Progenitor cell of endocrine pancreas (in vitro differentiated cells): ENCODE data around the gene KDM4B. TPM values are rescaled to one million over a fixed set of nuclear protein-coding genes. Genes with fewer than 3 reads are reported as not detected.
"Not testable (repeated sequence)": the region's sequence is repeated elsewhere in the genome, so short reads cannot be mapped to it uniquely, and the experiment has no call there.

Experiments
- DNase-seq: peaks from one replicate; pipeline ENCODE4 v3.0.0; 2021; ENCODE audit warnings: low spot score; ENCODE audit not compliant: unreplicated experiment
- H3K27ac Mint-ChIP-seq: 2 replicates; pipeline ENCODE4 v1.8.0; 2021; ENCODE audit warnings: mild to moderate bottlenecking, moderate library complexity, mixed read lengths
- H3K27me3 Mint-ChIP-seq: 2 replicates; pipeline ENCODE4 v1.8.0; 2021; ENCODE audit warnings: mixed read lengths
- H3K36me3 Mint-ChIP-seq: 2 replicates; pipeline ENCODE4 v1.8.0; 2022; ENCODE audit warnings: mixed read lengths; ENCODE audit not compliant: insufficient read depth
- H3K4me1 Mint-ChIP-seq: 2 replicates; pipeline ENCODE4 v1.8.0; 2021; ENCODE audit warnings: low read depth, mixed read lengths
- H3K4me3 Mint-ChIP-seq: 2 replicates; pipeline ENCODE4 v1.8.0; 2021; ENCODE audit warnings: low read depth, mild to moderate bottlenecking, moderate library complexity, mixed read lengths
- H3K9me3 Mint-ChIP-seq: 2 replicates; pipeline ENCODE4 v1.8.0; 2021; ENCODE audit warnings: low read depth, mixed read lengths
- total RNA-seq: library from RNA; stranded (reverse); gene quantifications from 2 replicates; pipeline ENCODE4 v1.2.1, GENCODE V29; 2021
- TF ChIP-seq, protein P1 (sequence below): fragments of 200-600 bp; sonication (generic); IDR thresholded peaks from one replicate; pipeline ENCODE4 v1.5.0; 2021; ENCODE audit warnings: antibody characterized with exemption, mild to moderate bottlenecking; ENCODE audit not compliant: unreplicated experiment

KDM4B gene
- total RNA-seq, 1 donor from 2014 or later: 59.6 TPM

DNA sequence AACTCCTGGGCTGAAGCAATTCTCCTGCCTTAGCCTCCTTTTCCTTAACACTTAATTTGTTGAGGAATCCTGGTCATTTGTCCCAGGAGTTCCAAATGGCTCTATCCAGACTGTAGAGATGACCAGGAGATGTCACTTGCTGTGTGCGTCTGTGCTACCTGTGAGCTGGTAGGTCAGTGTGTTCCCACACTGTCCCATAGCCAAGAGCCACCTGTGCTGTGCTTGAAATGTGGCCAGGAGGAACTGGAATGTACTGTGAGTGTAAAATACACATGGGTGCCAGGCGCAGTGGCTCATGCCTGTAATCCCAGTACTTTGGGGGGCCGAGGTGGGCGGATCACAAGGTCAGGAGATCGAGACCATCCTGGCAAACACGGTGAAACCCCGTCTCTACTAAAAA is 29.4 kb upstream of the KDM4B start:
- no peaks in the 10 kb centered on the region for H3K27me3 Mint-ChIP-seq
- H3K27ac Mint-ChIP-seq: no peak overlapping the region
- H3K9me3 Mint-ChIP-seq: no peaks in the 10 kb centered on the region
- TF ChIP-seq, protein P1, sequence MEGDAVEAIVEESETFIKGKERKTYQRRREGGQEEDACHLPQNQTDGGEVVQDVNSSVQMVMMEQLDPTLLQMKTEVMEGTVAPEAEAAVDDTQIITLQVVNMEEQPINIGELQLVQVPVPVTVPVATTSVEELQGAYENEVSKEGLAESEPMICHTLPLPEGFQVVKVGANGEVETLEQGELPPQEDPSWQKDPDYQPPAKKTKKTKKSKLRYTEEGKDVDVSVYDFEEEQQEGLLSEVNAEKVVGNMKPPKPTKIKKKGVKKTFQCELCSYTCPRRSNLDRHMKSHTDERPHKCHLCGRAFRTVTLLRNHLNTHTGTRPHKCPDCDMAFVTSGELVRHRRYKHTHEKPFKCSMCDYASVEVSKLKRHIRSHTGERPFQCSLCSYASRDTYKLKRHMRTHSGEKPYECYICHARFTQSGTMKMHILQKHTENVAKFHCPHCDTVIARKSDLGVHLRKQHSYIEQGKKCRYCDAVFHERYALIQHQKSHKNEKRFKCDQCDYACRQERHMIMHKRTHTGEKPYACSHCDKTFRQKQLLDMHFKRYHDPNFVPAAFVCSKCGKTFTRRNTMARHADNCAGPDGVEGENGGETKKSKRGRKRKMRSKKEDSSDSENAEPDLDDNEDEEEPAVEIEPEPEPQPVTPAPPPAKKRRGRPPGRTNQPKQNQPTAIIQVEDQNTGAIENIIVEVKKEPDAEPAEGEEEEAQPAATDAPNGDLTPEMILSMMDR: no peak
- no peaks in the 10 kb centered on the region for H3K4me1 Mint-ChIP-seq
- peaks cover 13% of the 10 kb centered on the region for H3K36me3 Mint-ChIP-seq
- no peak for DNase-seq
- H3K4me3 Mint-ChIP-seq: no peak overlapping the region

DNA sequence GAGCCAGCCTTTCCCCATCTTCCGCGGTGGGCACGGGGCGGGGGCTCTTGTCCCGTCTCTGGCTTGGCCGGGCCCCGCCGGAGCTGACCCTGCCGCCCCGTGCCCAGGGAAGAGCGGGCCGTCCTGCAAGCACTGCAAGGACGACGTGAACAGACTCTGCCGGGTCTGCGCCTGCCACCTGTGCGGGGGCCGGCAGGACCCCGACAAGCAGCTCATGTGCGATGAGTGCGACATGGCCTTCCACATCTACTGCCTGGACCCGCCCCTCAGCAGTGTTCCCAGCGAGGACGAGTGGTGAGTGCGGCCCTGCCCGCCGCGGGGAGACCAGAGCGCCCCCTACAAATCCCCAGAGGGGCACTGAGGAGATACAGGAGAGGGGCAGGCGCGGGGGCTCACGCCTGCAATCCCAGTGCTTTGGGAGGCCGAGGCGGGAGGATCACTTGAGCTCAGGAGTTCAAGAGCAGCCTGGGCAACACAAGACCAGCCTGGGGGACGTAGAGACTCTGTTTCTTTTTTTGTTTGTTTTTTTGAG is 27.2 kb upstream of the KDM4B start:
- not testable (repeated sequence) for H3K27me3 Mint-ChIP-seq, DNase-seq, H3K4me3 Mint-ChIP-seq, H3K9me3 Mint-ChIP-seq, H3K4me1 Mint-ChIP-seq, H3K27ac Mint-ChIP-seq
- peaks cover 15% of the 10 kb centered on the region for H3K36me3 Mint-ChIP-seq

DNA sequence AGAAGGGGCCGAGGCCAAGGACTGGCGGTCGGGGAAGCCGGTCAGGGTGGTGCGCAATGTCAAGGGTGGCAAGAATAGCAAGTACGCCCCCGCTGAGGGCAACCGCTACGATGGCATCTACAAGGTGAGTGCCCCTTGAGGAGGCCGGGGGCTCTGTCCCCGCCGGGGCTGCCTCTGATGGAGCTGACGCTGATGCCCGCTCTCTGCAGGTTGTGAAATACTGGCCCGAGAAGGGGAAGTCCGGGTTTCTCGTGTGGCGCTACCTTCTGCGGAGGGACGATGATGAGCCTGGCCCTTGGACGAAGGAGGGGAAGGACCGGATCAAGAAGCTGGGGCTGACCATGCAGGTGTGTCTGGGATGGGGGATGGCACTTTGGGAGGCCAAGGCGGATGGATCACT is 18.3 kb upstream of the KDM4B start:
- not testable (repeated sequence) for H3K4me3 Mint-ChIP-seq

DNA sequence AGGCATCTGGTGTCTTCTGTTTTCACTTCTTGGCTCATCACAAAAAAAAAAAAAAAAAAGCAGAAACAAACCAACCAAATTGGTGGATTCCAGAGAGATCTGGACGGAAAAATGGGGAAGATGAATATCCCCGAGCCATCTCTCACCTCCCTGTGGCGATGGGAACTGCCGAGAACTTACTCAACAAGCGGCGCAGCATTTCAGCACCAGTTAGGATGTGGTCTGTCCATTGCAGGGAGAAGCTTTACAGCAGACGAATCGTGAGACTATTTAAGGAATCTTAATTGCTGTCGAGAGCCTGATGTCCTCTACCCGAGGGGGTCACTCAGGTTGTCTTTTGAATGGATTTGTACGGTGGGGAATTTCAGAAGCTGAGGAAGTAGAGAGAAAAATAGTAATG is 17.3 kb upstream of the KDM4B start:
- Mint-ChIP-seq H3K9me3 (no peaks in the 10 kb centered on the region), H3K36me3 (peaks cover 24% of the 10 kb centered on the region), H3K27ac (no peak overlapping the region), H3K4me1 (no peaks in the 10 kb centered on the region), H3K27me3 (no peaks in the 10 kb centered on the region), H3K4me3 (no peak overlapping the region)
- TF ChIP-seq, protein P1: no peak
- no peak for DNase-seq

More for the DNA sequence above, 18.3 kb upstream of the KDM4B start:
- not testable (repeated sequence) for H3K27me3 Mint-ChIP-seq, DNase-seq, H3K9me3 Mint-ChIP-seq, H3K4me1 Mint-ChIP-seq, H3K27ac Mint-ChIP-seq
- H3K36me3 Mint-ChIP-seq: peaks cover 27% of the 10 kb centered on the region

DNA sequence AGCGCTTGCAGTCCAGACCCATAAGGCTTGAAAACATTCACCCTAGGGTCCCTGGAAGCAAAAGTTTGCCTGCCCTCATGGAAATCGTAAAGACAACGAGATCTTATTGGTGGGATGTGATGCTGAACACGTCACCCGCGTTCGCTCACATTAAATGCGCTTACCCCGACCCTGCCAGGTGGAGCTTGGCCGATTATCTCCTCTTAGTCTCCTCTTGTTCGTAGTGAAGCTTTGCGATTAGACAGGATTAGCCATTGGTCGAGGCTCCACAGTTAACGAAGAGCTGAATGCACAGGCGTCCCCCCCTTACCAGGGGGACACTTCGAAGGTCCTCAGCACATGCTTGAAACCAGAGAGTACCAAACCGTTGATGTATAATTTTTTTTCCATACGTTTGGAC is 16.0 kb upstream of the KDM4B start:
- peaks cover 20% of the 10 kb centered on the region for H3K36me3 Mint-ChIP-seq
- no peaks in the 10 kb centered on the region for H3K9me3 Mint-ChIP-seq
- H3K27me3 Mint-ChIP-seq: no peaks in the 10 kb centered on the region
- no peaks in the 10 kb centered on the region for H3K4me1 Mint-ChIP-seq
- no peak overlapping the region for H3K27ac Mint-ChIP-seq
- TF ChIP-seq, protein P1: no peak
- DNase-seq: no peak
- no peak overlapping the region for H3K4me3 Mint-ChIP-seq

DNA sequence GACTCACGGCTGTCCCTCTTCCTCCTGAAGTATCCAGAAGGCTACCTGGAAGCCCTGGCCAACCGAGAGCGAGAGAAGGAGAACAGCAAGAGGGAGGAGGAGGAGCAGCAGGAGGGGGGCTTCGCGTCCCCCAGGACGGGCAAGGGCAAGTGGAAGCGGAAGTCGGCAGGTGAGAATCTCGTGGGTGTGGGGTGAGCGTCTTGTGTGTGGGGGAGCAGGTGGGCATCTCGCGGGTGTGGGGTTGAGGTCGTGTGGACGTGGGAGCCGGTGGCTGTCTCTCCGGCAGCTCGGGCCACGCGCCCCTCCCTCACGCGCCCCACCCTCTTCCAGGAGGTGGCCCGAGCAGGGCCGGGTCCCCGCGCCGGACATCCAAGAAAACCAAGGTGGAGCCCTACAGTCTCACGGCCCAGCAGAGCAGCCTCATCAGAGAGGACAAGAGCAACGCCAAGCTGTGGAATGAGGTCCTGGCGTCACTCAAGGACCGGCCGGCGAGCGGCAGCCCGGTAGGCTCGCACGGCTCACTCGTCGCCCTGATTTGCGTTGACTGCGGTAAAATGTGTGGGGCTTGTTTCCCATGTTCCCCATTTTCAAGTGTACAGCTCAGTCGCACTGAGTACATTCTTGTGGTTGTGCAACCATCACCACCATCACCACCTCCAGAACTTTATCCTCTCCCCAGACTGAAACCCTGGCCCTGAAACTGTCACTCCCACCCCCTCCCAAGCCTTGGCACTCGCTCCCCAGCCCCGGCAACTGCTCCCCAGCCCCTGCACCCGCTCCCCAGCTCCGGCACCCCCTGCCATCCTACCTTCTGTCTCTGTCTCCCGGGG is 14.4 kb upstream of the KDM4B start:
- peaks cover 18% of the 10 kb centered on the region for H3K36me3 Mint-ChIP-seq
- DNase-seq, H3K27ac Mint-ChIP-seq, H3K9me3 Mint-ChIP-seq, H3K4me3 Mint-ChIP-seq, H3K27me3 Mint-ChIP-seq, H3K4me1 Mint-ChIP-seq: not testable (repeated sequence)

DNA sequence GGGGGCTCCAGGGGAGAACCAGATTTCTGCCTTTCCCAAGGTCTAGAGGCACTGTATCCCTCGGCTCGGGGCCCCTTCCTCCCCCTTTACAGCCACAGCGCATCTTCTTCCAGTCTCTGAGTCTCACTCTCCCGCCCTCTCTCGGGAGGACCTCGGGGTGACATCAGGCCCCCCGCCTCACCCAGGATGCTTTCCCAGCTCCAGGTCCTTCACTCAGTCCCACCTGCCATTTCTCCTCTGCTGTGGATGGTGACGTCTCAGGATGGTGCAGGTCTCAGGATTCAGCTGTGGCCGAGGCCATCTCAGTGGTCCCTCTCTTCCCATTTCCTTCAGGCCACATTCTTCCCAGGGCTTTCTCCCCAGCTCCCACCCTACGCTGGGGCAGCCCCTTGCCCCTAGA is 13.6 kb upstream of the KDM4B start:
- peak overlapping the region; percentile 37 for H3K27ac Mint-ChIP-seq
- H3K9me3 Mint-ChIP-seq: no peaks in the 10 kb centered on the region

More for the DNA sequence above, 13.6 kb upstream of the KDM4B start:
- TF ChIP-seq, protein P1: no peak
- H3K27me3 Mint-ChIP-seq: no peaks in the 10 kb centered on the region
- no peaks in the 10 kb centered on the region for H3K4me1 Mint-ChIP-seq
- DNase-seq: no peak
- peaks cover 18% of the 10 kb centered on the region for H3K36me3 Mint-ChIP-seq
- no peak overlapping the region for H3K4me3 Mint-ChIP-seq
